Measurements from ENCODE around the gene TMEM52B.
A peak's percentile ranks its signal among the peaks of the same experiment; 100 is the strongest.
"Not testable (repeated sequence)": the region's sequence is repeated elsewhere in the genome, so short reads cannot be mapped to it uniquely, and the experiment has no call there.

The TMEM52B gene

DNA sequence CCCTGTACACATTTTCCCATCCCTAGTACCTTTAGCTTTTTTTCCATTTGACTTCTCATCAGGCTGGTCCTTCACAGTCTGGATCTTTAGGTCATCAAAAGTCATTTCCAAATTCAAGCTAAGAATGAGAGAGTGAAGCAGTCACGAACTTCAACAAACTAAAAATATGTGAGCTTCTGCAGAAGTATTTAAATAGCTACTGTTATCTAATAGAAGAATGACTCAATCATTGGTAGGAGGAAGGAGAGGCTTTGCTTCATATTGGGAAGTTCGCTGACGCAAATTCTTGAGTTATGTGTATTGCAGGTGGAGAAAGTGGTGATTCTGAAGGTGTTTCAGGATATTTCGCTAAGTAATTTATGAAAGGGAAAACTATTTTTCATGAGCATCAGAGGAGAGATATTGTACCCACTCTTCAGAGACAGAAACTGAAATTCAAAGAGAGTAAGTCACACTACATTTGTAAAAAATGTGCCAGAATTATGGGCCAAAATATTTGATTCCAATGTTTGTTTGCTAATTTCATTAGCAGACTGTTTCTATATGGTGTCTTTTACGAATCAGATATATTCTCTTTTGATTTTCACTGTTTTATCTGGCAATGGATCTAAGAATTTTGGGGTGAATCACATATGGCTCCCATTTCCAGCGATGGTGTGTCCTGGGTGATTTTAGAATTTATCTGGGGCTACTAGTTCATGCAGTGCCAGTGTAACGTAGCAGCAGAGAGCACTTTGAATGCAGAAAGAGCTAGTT, 6.7 kb upstream of the TMEM52B start, which contains the start of gene OLR1:
Gene OLR1, minus strand, starts transcription at position 160 of the 756 bp plus-strand sequence. Its CDS starts 55 bp downstream, at position 105.
- DNase-seq (ENCODE audit: low read depth) = no peak

DNA sequence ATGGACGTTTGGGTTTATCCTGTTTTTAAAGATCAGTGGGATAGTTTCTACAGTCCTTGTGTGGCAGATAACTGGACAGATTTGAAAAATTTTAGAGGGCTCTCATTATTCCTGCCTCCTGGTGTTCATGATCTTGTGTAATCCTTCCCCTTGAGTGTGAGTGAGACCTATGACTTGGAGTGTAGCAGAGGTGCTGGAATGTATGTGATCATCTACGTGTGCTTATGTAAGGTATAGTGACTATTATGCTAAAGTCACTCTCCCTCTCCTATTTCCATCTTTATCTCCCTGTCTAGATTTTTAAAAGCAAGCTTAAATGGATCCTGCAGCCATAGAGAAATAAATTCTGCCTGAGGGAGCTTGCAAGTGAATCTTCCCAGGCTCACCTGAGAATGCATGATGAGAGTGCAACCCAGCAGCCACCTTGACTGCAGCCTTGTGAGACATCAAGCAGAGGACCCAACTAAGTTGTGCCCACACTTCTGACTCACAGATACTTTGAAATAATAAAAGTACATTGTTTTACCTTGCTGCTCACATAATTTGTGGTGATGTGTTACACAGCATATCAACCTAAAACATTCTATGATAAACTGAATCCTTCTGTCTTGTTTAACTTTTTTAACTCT, 3.7 kb upstream of the TMEM52B start:
- DNase-seq (ENCODE audit: low read depth) = no peak

DNA sequence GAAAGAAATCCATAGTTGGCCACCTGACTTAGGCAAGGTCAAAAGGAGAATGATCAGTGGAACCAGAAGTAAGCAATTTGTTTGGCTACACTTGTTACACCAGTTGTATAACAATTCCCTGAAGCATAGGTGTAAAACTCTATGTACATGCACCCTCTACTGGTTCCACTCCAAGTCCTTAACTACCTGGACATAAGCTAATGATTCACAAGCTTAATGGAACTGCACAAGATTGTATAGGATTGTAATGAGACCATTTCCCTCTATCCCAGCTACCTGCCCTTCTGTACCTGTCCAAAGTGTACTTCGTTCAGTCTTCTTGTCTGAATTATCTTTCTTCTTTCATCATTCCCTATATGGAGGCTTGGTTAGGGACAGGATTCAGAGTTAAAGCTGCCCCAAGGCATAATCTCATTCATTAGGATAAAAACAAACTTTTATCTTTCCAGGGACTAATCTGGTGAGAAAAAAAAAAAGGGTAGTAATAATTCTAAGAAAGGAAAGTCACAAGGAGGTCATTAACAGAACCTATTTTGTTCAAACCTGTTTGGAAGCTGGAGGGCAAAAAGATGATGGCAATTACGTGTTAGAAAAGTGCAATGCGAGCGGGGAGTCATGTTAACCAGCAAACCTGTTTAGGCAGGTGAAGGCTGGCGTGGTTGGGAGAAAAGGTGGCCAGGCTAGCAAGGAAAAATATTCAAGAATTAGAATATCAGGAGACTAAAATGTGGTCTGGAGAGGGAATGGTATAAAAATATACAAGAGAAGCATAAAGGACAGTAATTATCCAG, 2.8 kb upstream of the TMEM52B start:
- no peak for DNase-seq (ENCODE audit: low read depth)

DNA sequence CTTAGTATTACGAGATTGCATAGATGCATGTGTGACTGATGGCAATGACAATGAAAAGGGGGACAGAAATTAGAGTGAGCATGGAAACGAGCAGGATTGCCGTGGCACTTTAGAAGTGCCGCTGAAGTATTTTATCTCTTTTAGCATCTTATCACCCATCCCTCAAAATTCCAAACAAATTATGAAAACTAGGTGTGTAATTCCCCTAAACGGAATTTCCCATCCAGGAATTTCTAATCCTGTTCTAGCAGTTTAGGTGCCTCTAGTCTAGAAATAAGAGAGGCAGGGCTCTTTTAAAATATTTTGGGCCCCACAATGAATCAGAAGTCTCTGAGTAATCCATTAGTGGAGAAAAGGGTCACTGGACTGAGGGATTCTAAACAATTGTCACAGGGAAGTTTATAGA, 947 bp downstream of the TMEM52B start:
- no peak for DNase-seq (ENCODE audit: low read depth)

DNA sequence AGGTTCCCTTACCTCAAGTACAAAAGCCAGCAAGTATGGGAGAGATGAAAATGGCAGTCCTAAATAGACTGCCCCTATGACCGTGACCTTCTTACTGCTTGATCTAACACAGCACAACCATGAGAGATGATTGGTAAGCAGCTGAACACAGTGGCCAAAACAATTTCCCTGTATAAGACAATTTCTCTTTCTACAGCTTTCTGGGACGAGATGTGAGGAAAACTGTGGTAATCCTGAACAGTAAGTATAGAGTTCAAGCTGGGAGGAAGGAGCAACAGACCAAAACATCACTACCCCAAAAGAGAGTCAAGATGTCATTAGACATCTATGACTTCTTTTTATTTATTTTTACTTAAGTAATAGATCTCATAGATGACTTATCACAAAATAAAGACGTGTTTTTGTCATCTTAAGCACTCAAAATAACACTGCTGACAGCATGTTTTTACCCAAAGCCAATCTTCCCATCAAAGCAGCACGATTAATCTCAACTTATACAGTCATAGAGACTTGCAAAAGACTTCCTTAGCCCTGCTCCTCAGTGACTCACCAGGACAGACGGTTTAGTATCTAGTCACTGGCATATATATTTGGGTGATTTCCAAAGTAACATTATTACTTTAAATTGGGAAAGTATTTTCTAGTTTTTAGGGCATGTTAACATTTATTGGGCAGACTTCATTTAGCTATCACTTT, 3.7 kb downstream of the TMEM52B start:
- DNase-seq (ENCODE audit: low read depth) = no peak

DNA sequence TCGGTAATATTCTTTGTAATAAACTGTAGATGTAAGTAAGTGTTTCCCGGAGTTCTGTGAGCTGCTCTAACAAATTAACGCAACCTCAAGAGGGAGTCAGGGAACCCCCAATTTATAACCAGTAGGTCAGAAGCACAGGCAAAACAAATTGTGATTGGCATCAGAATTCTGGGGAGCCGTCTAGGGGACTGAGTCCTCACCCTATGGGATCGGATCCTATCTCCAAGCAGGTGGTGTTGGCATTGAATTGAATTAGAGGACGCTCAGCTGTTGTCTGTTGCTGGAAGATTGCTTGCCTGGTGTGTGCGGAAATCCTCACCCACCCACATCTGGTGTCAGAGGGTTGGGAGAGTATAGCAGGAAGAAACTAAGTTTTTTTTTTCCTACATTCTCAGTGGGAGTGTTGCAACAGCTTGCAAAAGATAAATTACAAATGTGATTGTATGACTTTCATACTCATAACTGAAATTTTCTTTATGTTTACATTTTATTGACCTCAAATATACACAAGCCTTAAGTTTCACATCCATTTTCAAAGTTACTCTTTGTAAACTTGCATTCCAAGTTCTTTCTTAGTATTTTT, 5.5 kb downstream of the TMEM52B start:
- DNase-seq (ENCODE audit: low read depth) = no peak

DNA sequence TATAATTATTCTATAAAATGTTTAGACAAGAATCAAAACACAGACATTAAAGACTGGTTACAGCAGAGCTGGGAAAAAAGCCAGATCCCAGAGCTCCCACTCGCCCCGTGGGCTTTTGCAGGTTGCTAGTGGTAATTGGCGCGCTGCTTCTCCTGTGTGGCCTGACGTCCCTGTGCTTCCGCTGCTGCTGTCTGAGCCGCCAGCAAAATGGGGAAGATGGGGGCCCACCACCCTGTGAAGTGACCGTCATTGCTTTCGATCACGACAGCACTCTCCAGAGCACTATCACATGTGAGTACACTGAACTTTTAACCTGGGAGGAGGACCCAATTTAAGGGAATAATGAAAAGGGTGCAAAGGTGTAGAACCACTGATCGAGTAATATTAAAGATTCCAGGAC, 7.5 kb downstream of the TMEM52B start:
- no peak for DNase-seq (ENCODE audit: low read depth)

DNA sequence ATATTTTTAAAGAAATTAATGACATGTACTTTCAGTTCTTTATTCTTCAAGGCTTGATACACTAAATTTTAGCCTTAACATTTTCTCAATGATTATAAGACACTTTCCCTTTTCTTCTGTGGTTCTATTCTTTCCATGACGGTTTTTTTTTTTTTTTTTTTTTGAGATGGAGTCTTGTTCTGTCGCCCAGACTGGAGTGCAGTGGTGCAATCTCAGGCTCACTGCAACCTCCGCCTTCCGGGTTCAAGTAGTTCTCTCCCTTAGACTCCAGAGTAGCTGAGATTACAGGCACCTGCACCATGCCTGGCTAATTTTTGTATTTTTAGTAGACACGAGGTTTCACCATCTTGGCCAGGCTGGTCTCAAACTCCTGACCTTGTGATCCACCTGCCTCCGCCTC, 8.1 kb downstream of the TMEM52B start:
- not testable (repeated sequence) for DNase-seq (ENCODE audit: low read depth)

DNA sequence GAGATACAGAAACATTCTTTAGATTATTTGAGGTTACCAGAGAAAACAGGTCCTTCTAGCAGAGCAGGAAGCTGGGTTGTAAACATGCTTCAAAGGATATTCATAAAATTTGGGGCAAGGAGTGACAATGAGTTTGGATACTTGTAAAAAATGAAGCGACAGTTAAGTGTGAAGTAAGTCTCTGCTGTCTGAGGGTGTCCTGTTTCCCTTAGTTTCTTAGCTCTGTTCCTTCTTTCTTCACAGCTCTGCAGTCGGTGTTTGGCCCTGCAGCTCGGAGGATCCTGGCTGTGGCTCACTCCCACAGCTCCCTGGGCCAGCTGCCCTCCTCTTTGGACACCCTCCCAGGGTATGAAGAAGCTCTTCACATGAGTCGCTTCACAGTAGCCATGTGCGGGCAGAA, 10.8 kb downstream of the TMEM52B start:
- DNase-seq (ENCODE audit: low read depth) = no peak

DNA sequence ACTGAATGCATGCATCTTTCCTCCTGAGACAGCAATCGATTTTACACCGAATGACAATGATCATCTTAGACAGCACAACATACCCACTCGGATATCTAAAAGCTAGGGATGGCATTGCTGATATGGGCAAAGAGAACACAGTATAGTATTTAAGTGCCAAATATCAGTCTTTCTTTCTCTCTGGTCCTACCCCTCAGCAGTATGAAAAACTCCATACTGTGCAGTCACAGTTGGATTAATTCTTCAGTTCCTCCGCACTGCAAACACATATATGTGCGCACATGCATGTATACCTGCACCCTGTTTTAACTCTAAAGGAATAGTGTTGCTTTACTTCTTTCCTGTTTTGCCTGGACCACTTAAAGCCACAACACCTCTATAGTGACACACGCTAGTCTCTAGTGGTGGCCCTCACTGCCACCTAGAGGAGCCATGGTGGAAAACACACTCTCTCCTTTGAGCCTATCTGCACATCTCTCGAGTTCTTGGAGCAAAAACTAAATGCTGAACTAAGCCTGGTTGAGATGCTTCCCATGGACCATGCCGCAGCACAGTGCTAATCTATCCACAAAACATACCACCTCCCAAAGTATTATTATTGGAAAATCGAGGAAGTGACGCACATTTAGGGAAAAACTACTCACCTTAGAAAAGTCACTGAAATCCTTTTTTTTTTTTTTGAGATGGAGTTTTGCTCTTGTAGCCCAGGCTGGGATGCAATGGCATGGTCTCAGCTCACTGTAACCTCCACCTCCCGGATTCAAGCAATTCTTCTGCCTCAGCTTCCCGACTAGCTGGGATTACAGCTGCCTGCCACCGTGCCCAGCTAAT, 11.9 kb downstream of the TMEM52B start:
- peak; percentile 26 for DNase-seq (ENCODE audit: low read depth)

DNA sequence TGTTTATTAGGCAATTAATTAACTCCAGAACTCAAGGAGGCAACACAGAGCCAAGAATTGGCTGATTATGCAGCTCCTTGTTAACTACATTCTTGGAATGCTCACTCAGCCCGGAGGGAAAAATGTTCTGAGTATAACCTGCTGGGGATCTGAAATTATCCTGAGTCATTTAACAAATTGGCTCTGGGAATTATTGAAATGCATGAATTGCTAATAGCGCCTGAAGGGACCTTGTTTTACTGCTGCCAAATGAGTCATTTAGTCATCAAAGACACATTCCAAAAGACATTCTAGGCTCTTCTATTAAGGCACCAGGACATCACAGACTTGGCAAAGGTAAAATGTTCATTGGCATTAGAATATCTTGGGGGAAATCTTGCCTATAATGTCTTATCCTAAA, 13.0 kb downstream of the TMEM52B start:
- DNase-seq (ENCODE audit: low read depth) = no peak

DNA sequence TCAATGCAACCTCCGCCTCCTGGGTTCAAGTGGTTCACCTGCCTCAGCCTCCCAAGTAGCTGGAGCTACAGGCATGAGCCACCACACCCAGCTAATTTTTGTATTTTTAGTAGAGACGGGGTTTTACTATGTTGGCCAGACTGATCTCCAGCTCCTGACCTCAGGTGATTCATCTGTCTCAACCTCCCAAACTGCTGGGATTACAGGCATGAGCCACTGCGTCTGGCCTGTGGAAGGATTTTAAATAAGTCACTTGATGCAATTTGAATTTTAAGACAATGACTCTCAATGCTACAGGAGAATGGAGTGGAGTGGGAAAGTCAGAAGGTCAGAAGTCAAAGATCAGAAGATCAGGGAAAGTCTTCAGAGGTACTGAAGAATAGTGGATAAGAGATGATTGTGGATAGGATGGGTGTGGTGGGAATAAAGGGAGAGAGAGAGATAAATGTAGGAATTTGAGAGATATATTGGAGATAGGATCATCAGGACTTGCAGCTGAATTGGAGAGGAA, 15.4 kb downstream of the TMEM52B start:
- no peak for DNase-seq (ENCODE audit: low read depth)

DNA sequence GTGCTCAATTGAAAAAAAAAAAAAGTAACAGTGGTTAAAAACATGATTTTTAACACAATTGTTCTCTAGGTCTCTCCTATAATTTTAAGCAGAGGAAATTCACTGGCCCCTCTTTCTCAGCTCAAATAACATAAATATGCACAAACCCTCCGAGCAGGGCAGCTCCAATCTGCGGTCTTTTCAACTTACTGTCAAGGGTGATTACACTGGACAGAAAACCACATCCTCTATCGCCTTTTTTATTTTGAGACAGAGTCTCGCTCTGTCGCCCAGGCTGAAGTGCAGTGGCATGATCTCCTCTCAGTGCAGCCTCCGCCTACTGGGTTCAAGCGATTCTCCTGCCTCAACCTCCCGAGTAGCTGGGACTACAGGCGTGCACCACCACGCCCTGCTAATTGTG, 17.4 kb downstream of the TMEM52B start:
- DNase-seq (ENCODE audit: low read depth) = no peak

DNA sequence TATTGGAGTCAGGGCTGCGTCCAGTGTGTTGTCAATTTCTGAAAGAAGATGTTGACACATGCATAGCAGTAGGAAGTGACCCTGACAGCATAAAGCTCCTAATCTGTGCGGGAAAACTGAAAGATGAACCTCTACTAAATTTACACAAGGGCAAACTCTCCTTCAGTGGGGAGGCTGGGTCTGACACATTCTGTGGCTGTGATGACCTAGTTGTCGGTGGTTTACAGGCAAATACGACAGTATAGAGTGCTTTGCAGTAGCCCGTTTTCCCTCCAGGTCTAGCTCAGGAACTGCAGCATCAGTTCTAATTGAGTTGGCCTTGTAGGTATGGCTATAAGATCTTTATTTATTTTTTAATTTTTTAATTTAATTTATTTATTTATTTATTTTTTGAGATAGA, 19.0 kb downstream of the TMEM52B start:
- no peak for DNase-seq (ENCODE audit: low read depth)

DNA sequence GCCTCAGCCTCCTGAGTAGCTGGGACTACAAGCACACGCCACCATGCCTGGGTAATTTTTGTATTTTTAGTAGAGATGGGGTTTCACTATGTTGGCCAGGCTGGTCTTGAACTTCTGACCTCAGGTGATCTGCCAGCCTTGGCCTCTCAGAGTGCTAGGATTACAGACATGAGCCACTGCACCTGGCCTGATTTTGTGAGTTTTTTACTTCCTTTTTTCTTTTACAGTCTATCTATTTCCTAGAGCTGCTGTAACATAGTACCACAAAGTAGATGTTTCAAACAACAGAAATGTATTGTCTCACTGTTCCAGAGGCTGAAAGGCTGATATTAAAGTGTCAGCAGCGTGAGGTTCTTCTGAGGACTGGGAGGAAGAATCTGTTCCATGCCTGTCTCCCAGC, 25.7 kb downstream of the TMEM52B start:
- DNase-seq (ENCODE audit: low read depth) = not testable (repeated sequence)

DNA sequence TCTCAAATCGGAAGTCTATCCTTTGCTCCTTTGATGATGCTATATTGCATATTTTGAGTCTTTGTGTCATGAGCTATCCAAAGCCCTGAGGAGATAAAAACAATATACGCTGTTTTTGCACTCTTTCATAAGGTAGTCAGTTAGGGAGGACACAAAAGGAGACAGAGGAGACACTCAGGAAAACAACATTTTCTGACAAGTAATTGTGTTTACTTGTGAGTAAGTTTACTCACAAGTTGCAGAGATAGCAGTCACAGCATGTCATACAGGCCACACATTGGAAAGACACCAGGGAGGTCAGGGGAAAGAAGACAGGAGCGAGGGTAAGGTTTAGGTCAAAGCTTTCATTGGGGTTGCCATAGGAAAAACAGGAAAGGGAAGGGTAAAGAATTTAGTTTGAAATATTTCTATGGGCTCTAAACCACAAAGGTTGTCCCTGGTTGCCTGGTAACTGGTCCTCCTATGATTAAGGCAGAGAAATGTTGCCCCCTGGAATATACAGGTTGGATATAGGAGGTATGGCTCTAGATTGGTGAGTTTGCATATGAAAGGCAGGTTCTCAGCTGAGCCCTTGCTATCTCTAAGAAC, 26.5 kb downstream of the TMEM52B start:
- no peak for DNase-seq (ENCODE audit: low read depth)

DNA sequence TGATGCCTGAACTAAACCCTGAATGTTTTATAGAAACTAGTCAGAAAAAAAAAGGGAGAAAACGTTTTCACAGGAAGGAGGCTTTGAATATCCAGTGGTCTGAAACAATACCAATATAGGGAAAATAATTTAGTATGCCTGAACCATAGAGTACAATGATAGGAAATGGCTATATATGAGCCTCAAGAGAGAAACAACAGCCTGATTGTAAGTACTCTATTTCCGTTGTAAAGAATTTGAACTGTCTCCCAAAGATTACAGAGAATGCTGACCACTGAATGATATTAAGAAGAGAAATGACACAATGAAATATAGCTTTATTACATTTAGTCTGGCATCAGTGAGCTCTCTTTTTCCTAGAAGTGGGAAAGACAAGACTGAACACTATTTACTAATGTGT, 28.3 kb downstream of the TMEM52B start:
- DNase-seq (ENCODE audit: low read depth) = no peak

DNA sequence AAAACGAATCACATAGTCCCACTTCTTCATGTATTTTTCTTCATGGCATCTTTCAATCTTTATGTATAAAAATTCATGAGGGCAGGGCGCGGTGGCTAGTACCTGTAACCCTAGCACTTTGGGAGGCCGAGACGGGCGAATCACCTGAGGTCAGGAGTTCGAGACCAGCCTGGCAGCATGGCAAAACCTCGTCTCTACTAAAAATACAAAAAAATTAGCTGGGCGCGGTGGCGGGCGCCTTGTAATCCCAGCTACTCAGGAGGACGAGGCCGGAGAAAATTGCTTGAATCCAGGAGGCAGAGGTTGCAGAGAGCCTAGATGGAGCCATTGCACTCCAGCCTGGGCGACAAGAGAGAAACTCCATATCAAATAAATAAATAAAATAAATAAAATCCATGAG, 31.4 kb downstream of the TMEM52B start:
- no peak for DNase-seq (ENCODE audit: low read depth)

DNA sequence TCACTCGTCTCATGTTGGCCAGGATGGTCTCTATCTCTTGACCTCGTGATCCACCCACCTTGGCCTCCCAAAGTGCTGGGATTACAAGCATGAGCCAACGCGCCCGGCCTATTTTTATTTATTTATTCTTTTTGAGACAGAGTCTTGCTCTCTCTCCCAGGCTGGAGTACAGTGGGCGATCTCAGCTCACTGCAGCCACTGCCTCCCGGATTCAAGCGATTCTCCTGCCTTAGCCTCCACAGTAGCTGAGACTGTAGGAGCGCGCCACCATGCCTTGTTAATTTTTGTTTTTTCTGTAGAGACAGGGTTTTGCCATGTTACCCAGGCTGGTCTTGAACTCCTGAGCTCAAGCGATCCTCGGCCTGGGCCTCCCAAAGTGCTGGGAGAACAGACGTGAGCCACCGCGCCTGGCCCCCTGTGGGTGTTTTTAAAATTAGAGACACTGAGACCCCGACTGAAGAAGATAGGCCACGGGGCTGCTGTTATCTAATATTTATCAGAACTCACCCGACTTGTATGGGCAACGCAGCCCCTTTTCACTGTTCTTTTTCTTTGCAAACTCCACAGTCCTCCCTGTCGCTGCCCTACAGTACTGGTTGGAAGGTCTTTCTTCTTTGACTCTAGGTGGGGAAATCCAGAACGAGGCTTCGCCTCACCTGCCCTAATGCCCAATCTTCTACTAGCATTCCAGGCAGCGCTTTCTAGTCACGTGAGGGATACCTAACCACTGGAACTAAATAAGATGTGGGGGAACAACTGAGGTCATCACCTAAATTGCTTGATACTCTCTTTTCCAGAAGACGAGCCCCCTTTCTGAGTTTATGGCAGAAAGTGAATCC, 32.5 kb downstream of the TMEM52B start:
- DNase-seq (ENCODE audit: low read depth) = no peak

Measured in activated T-cell treated with anti-CD3 and anti-CD28 coated beads for 24 hours (primary cell).